GM18951 (cell line): Measurements from ENCODE around the gene ISM1.

Experiments used
- POLR2A ChIP-seq: IDR thresholded peaks from 4 replicates; pipeline ENCODE4 v1.6.1; 2011; ENCODE audit warnings: mild to moderate bottlenecking; ENCODE audit not compliant: insufficient read length, insufficient read depth; ENCODE audit errors: extremely low read depth
- in situ Hi-C: fragments of 300-500 bp; cut with MboI; formaldehyde crosslinking; loops from one replicate; pipeline ENCODE4 v1.12.0; 2022; ENCODE audit warnings: low sequenced_read_pairs, mixed read lengths, inconsistent platforms; ENCODE audit not compliant: unreplicated experiment

Gene ISM1

DNA sequence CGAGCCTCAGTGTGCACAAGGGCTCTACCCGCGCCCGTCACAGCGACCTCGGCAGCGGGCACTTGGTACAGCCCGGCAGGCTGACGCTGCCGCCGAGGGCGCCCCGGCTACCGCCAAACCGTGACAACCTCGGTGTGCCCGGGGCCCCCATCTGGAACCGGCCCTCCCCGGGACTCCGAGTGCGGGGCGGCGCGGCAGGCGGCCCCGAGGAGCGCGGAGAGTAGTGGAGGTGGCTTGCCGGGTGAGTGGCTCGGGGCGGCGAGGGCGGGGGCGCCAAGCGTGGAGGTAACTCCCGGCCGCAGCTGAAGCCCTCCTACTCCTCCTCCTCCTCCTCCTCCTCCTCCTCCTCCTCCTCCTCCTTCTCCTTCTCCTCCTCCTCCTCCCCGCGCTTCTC lies at the start of gene ISM1:
TSS of gene ISM1 (plus strand) at position 371 of the 394 bp plus-strand sequence. CDS start 503 bp downstream, outside the sequence.
- in situ Hi-C loops = no loop called here
- no peak for TF ChIP-seq POLR2A

DNA sequence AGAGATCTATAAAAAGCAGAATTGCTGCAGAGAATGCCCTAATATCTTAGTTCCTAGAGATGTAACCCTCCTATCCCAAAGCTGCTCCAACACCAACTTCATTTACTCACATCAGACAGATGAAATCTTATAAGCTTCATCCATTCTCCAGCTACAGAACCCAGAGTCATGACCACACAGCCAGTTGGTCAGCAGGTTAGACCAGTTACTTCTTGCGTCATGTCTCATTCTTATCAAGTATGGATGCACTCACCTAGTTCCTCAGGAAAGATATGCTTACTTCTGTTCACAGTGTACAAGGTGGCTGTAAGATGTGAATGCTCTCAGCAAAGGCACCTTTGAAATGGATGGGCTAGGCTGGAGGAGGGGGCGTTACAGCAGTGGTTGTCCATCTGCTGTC lies 47.9 kb upstream of the ISM1 start:
- TF ChIP-seq POLR2A = no peak
- in situ Hi-C loops = no loop called here

DNA sequence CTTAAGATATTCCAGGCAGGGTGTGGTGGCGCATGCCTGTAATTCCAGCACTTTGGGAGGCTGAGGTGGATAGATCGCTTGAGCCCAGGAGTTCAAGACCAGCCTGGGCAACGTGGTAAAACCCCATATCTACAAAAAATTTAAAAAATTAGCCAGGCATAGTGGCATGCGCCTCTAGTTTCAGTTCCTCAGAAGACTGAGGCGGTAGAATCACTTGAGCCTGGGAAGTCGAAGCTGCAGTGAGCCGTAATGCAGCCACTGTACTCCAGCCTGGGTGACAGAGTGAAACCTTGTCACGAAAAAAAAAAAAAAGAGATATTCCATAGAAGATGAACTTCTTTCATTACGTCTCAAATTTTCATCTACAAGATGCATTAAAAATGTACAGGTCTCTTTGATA lies 46.7 kb upstream of the ISM1 start:
- in situ Hi-C loops = no loop called here
- no peak for TF ChIP-seq POLR2A

DNA sequence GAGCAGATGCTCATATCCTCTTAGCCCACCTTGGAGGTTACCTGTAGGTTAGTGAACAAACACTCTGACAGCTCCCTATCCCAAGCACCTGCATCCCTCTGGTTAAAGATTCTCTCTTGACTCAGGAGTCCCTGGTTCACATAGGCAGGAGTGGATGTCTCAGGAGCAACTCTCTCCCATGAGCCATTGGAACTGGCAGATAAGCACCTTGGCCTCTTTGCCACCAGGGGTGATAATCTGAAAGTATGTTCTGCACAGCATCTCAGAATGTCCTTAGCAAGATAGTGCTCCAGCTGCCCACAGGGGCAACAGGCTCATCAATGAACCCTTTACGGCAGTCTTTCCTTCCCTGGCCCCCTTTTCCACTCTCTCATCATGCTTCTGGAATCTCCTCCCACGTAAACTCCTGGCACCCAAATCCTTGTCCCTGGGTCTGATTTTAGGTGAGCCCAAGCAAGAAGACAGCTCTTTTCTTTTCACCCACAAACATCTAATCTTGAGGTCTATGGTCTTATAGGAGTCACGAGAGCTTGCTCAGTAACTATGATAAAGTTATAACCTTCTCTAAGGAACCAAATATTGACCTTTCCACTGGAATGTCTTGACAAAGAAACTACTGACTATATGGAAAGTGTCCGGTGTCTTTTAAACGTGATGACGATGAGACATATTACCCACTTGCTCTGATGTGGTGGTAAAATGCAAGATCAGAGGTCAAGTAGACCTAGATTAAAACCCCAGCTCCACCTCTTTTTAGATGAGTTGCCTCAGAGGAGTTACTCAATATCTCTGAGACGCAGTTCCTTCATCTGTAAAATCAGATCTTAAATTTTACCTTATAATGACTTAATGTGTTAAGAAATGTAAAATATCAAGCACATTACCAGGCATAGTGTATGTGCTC lies 39.8 kb upstream of the ISM1 start:
- in situ Hi-C loops = no loop called here
- no peak for TF ChIP-seq POLR2A

DNA sequence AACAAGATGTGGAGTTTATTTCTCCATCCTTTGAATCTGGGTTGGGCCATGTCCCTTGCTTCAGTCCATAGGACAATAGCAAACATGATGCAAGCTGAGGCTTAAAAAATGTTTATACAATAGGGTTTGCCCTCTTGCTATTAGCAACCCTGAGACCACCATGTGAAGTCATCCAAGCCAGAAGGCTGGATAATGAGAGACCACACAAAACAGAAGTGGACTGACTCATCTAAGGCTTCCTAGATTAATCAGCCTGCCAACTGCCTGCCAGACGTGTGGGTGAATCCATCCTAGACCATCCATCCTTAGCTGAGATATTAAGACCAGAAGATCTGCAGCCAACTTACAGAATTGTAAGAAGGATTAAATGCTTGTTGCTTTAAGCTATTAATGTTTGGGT lies 38.1 kb upstream of the ISM1 start:
- no peak for TF ChIP-seq POLR2A
- in situ Hi-C loops = no loop called here

DNA sequence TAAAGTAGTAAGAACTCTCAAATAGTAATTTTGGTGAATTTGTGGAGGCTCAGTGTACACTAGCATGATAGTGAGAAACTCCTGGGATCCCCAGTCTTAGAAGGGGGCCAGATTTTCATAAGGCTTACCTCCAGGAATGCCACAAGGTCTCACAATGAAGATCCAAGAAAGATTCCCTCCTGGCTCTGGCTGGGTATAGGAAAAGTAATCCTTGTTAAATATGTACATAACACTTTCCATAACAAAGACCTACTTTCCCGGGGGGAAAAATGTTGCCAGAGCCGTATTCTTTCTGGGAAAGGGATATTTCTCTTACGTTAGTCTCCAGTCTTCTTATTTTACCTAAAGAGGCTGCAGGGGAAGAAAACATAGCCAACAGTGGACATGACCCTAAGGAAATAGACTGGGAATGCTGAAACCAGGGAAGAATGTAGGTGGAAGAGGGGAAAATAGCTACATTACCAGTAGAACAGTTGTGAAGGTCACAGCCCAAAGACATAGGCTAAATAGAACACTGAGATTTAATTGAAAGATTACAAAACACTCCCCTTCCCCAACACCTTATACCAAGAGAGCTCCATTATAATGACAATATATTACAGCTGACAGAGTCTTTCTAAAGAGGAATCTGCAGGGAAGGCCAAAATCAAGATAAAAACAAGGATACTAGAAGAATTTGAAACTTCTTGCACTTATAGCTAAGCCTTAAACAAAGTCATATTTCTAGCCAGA lies 34.9 kb upstream of the ISM1 start:
- no peak for TF ChIP-seq POLR2A
- in situ Hi-C loops = no loop called here

DNA sequence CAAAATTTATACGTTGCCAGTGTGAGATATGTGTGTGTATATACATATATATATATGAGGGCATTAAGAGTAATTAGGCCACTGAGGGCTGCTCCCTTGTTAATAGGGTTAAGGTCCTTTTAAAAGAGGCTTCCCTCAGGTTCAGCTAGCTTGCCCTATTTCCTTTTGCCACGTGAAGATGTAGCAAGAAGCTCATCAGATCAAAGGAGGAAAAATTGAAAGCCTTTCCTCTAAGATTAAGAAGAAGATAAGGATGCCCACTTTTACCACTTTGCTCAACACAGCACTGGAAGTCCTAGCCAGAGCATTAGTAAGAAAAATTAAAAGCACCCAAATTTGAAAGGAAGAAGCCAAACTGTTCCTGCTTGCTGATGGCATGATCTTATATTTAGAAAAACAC lies 33.2 kb upstream of the ISM1 start:
- TF ChIP-seq POLR2A = no peak
- in situ Hi-C loops = no loop called here

DNA sequence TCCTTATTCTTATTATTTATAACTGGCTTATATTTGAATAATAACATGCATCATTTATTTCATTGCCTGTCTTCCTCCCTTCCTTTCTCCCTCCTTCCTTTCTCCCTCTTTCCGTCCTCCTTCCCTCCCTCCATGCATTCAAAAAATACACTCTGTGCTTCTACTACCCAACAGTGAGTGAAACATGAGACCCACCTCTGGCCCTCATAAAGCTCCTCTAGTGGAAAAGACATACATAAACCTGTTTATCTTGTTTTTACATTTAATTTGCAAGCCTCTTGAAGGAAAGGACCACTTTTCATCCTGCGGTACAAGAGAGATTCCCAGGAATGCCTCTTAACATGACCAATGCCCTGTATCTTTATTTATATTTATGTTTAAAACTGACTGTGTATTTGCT lies 21.8 kb upstream of the ISM1 start:
- in situ Hi-C loops = no loop called here
- TF ChIP-seq POLR2A = no peak

DNA sequence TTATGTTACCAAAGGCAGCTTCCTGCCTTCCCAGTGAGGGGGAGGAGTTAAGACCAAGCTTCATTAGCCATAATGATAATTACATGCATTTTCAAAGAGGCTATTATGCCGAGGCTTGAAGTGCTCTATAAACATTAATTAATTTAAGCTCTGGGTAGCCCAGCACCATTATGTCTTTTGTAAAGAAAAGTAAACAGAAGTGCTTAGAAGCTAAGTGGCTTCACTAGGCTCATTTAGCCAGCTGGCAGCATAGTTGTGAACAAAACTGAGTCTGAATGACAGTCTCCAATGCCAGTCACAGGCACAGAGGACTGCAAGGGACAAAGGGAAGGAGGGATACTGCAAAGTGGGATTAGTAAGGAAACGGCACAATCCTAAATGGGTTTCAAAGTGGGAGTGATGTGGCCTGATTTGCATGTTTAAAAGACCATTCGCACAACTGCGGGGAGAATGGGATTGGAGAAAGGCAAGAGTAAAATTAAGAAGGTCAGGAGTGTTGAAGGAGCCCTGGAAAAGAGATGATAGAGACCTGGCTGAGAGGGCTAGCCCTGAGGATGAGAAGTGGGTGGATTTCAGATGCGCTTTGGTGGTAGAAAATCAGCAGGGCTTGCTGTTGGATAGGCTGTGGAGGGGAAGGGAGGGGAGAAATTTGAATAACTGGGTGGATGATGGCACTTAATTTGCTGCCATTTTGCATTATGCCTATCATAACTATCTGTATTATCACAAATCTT lies 20.1 kb upstream of the ISM1 start:
- in situ Hi-C loops = no loop called here
- TF ChIP-seq POLR2A = no peak

DNA sequence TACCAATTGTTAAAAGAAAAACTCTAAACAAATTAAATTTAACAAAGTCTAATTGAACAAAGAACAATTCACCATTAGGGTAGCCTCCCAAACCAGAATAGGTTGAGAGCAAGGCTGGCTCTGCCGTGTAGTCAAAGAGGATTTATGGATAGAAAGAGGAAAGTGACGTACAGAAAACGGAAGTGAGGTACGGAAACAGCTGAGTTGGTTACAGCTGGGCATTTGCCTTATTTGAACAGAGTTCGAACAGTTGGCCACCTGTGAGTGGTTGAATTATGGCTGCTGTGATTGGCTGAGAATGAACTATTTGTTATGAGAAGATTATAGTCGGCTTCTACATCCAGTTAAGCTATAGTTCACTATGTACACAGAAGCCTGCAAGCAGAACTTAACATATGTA lies 18.5 kb upstream of the ISM1 start:
- no peak for TF ChIP-seq POLR2A
- in situ Hi-C loops = no loop called here

DNA sequence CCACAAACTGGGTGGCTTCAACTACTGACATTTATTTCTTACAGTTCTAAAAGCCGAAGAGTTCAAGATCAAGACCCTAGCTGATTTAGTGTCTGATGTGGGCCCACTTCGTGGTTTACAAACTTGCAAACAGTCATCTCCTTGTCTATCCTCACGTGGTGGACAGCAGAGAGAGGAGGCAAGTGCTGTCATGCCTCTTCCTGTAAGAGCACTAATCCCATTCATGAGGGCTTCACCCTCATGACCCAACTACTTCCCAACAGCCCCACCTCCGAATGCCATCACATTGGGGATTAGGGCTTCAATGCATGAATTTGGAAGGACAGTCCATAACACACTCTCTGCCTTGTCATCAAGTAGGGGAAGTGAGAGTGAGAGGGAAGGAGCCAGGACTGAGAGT lies 15.6 kb upstream of the ISM1 start:
- in situ Hi-C loops = no loop called here
- no peak for TF ChIP-seq POLR2A

DNA sequence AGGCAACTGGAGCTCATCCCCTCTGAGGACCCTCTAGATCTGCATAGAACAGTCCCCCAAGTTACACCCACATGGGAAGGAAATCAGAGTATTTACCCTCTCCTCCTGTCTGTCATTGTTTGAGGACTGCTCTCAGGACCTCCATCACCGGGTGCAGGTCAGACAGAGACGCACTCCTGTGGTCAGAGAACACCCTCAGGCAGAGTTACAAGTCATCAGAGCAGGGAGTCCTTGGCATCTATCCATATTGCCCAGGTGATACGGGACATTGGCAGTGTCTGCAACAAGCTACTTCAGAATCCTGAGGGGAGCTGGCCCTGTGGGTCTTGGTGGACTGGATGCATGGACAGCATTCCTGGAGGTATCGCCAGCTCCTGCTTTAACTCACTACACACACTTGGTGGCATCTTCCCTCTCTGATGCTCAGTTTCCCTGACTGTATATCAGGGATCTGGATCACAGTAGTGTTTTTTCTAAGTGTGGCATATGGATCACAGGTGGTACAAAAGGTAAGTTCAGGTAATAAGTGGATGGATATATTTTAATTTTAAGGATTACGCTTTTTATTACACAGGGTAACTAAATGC lies 15.1 kb upstream of the ISM1 start:
- in situ Hi-C loops = no loop called here

DNA sequence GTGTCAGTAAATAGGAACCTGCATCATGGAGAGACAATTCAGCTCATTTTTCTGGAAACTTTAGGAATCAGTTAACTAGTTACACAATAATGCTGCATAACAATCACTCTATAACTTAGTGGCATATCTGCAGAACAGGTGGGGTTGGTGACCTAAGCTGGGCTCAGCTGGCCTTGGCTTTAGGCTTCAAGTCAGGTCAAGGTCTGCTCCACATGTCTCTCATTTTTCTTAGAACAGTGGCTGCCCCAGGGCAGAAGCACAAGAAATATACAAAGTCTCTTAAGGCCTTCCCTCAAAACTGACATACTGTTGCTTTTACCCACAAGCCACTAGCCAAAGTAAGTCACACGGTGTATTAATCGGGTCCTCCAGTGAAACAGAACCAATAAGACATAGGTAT lies 14.1 kb upstream of the ISM1 start:
- TF ChIP-seq POLR2A = no peak
- in situ Hi-C loops = no loop called here

More for the DNA sequence above, 15.1 kb upstream of the ISM1 start:
- no peak for TF ChIP-seq POLR2A
